Liver (tissue), 9 donors: ENCODE measurements around the gene NUDT14. TPM values are rescaled to one million over a fixed set of nuclear protein-coding genes. Genes with fewer than 3 reads are reported as not detected.

Experiments
- DNase-seq: peaks from one replicate; pipeline ENCODE4 v3.0.0-alpha.2; 2017; ENCODE audit warnings: low spot score
- H3K27ac ChIP-seq, 2 donors: one replicate each; pipeline ENCODE4 v1.7.0; 2013; ENCODE audit warnings: inconsistent platforms in 2 of 2, low read length in 2 of 2, control low read depth in 1 of 2, low read depth in 1 of 2, mild to moderate bottlenecking in 1 of 2
- H3K27me3 ChIP-seq, 4 donors: one replicate each; pipeline versions ENCODE4 v1.6.1 to v1.7.0; 2013; ENCODE audit warnings: low read length in 3 of 4, inconsistent platforms in 1 of 4, mild to moderate bottlenecking in 1 of 4, moderate library complexity in 1 of 4; ENCODE audit not compliant: control insufficient read depth in 4 of 4, insufficient read depth in 4 of 4
- H3K36me3 ChIP-seq, 4 donors: one replicate each; pipeline versions ENCODE4 v1.6.1 to v1.7.0; 2013; ENCODE audit warnings: low read length in 3 of 4, mild to moderate bottlenecking in 3 of 4, low read depth in 1 of 4, moderate library complexity in 1 of 4; ENCODE audit not compliant: control insufficient read depth in 4 of 4, insufficient read depth in 3 of 4
- H3K4me1 ChIP-seq, 4 donors: one replicate each; pipeline versions ENCODE4 v1.6.1 to v1.7.0; 2013; ENCODE audit warnings: low read length in 3 of 4, mild to moderate bottlenecking in 3 of 4, moderate library complexity in 1 of 4; ENCODE audit not compliant: control insufficient read depth in 4 of 4, insufficient read depth in 4 of 4
- H3K4me3 ChIP-seq, 3 donors: one replicate each; pipeline versions ENCODE4 v1.6.1 to v1.7.0; 2013; ENCODE audit warnings: low read length in 3 of 3, control low read depth in 1 of 3, low read depth in 1 of 3, mild to moderate bottlenecking in 1 of 3
- H3K9ac ChIP-seq, 2 donors: one replicate each; pipeline ENCODE4 v1.7.0; 2013; ENCODE audit warnings: low read length in 2 of 2, mild to moderate bottlenecking in 2 of 2, moderate library complexity in 2 of 2, control low read depth in 1 of 2, low read depth in 1 of 2
- H3K9me3 ChIP-seq, 4 donors: one replicate each; pipeline versions ENCODE4 v1.6.1 to v1.7.0; 2013; ENCODE audit warnings: low read length in 3 of 4; ENCODE audit not compliant: control insufficient read depth in 4 of 4
- ATF3 ChIP-seq: IDR thresholded peaks from 2 replicates; pipeline ENCODE4 v1.6.1; 2016; ENCODE audit warnings: antibody characterized with exemption
- CTCF ChIP-seq: fragments of 150-350 bp; IDR thresholded peaks from 2 replicates; pipeline ENCODE4 v1.5.1; 2017; ENCODE audit warnings: improper control_type of control experiment, low read depth, low read length; ENCODE audit not compliant: missing input control
- FOXA1 ChIP-seq: IDR thresholded peaks from 2 replicates; pipeline ENCODE4 v1.6.1; 2016; ENCODE audit warnings: antibody characterized with exemption
- FOXA2 ChIP-seq: IDR thresholded peaks from 2 replicates; pipeline ENCODE4 v1.6.1; 2016; ENCODE audit warnings: antibody characterized with exemption
- GABPA ChIP-seq, 2 donors: IDR thresholded peaks in 1 of 2; conservative IDR thresholded peaks in 1 of 2; 2 replicates each; pipeline ENCODE4 v1.6.1; 2016; ENCODE audit warnings: antibody characterized with exemption in 2 of 2, mild to moderate bottlenecking in 1 of 2, moderate library complexity in 1 of 2
- HNF4A ChIP-seq, 2 donors: conservative IDR thresholded peaks; 2 replicates each; pipeline ENCODE4 v1.6.1; 2016; ENCODE audit warnings: antibody characterized with exemption in 2 of 2, mild to moderate bottlenecking in 2 of 2
- JUND ChIP-seq, 2 donors: IDR thresholded peaks; 2 replicates each; pipeline ENCODE4 v1.6.1; 2016; ENCODE audit warnings: antibody characterized with exemption in 2 of 2
- MAX ChIP-seq: IDR thresholded peaks from 2 replicates; pipeline ENCODE4 v1.6.1; 2016; ENCODE audit warnings: antibody characterized with exemption
- NR2F2 ChIP-seq: IDR thresholded peaks from 2 replicates; pipeline ENCODE4 v1.6.1; 2016; ENCODE audit warnings: antibody characterized with exemption
- RAD21 ChIP-seq, 2 donors: IDR thresholded peaks; 2 replicates each; pipeline ENCODE4 v1.6.1; 2016; ENCODE audit warnings: antibody characterized with exemption in 2 of 2, mild to moderate bottlenecking in 2 of 2
- REST ChIP-seq: IDR thresholded peaks from 2 replicates; pipeline ENCODE4 v1.6.1; 2016; ENCODE audit warnings: antibody characterized with exemption, mild to moderate bottlenecking
- RXRA ChIP-seq, 2 donors: IDR thresholded peaks; 2 replicates each; pipeline ENCODE4 v1.6.1; 2017 to 2018; ENCODE audit warnings: antibody characterized with exemption in 2 of 2, mild to moderate bottlenecking in 1 of 2
- SP1 ChIP-seq: IDR thresholded peaks from 2 replicates; pipeline ENCODE4 v1.6.1; 2018; ENCODE audit warnings: antibody characterized with exemption, mild to moderate bottlenecking
- TAF1 ChIP-seq: conservative IDR thresholded peaks from 2 replicates; pipeline ENCODE4 v1.6.1; 2016; ENCODE audit warnings: antibody characterized with exemption, mild to moderate bottlenecking
- WGBS: extraction: QIAGEN DNeasy Blood & Tissue Kit; methylation state at CpG from one replicate; pipeline ENCODE4 v1.1.7; 2013; 5-methylcytosine and 5-hydroxymethylcytosine counted together
- polyA plus RNA-seq, 2 donors: library from polyadenylated mRNA; stranded (reverse) in 1 of 2; unstranded in 1 of 2; fragments of 200-250 nt in 1 of 2; fragments of >200 nt in 1 of 2; fragmentation: Nextera tagmentation in 1 of 2; extraction: Ambion mirVana in 1 of 2; gene quantifications; one replicate each; pipeline versions ENCODE4 v1.2.1 to v1.2.3, GENCODE V29; 2013 to 2015
- total RNA-seq, 2 donors: library from RNA; depleted of rRNA; stranded (reverse); fragments of >200 nt; gene quantifications; one replicate each; pipeline ENCODE4 v1.2.3, GENCODE V29; 2014
- donor health status: healthy.
- donor health status: healthy.
- donor health status: healthy.
- donor health status: healthy.
- donor health status: healthy.

Gene NUDT14
- total and polyA plus RNA-seq, 4 donors = 3.8 to 24.2 (median 8.0) TPM

GRCh38 chr14:105227346-105227745 lies 46.2 kb upstream of the NUDT14 start:
- Histone ChIP-seq H3K36me3 (peaks cover 9 to 15% (median 11%) of the 10 kb centered on the region in 4 donors), H3K9me3 (no peaks in the 10 kb centered on the region), H3K4me1 (no peaks in the 10 kb centered on the region), H3K27ac (no peak overlapping the region), H3K9ac (no peak overlapping the region), H3K4me3 (no peak overlapping the region), H3K27me3 (no peaks in the 10 kb centered on the region)
- TF ChIP-seq JUND (IDR thresholded peaks at IDR 0.05) = no peak
- TF ChIP-seq GABPA (IDR thresholded peaks at IDR 0.05 in 1 of 2, conservative IDR thresholded peaks at IDR 0.05 in 1 of 2) = no peak
- no peak for TF ChIP-seq REST
- no peak for TF ChIP-seq NR2F2
- no peak for TF ChIP-seq TAF1
- DNase-seq = no peak
- WGBS = 98% methylated on average over 14 of the region's 14 CpGs

GRCh38 chr14:105226198-105226597 lies 45.1 kb upstream of the NUDT14 start:
- H3K9me3 ChIP-seq = no peaks in the 10 kb centered on the region
- no peaks in the 10 kb centered on the region for H3K27me3 ChIP-seq
- WGBS = 97% methylated on average over 10 of the region's 10 CpGs
- H3K27ac ChIP-seq = no peak overlapping the region
- no peak overlapping the region for H3K9ac ChIP-seq
- no peak overlapping the region for H3K4me3 ChIP-seq
- peaks cover 0 to 2% (median under 1%) of the 10 kb centered on the region in 4 donors for H3K4me1 ChIP-seq
- peaks cover 9 to 15% (median 11%) of the 10 kb centered on the region in 4 donors for H3K36me3 ChIP-seq
- DNase-seq = no peak
- TF ChIP-seq FOXA1 (no peak), NR2F2 (no peak), HNF4A (conservative IDR thresholded peaks at IDR 0.05) (no peak), REST (no peak), ATF3 (no peak), FOXA2 (no peak), SP1 (no peak), RXRA (IDR thresholded peaks at IDR 0.05) (no peak), MAX (no peak), CTCF (no peak), RAD21 (IDR thresholded peaks at IDR 0.05) (no peak)
